DLD1 (cell line): Measurements from ENCODE around the gene TMEM266.

Experiments
- in situ Hi-C: cut with HindIII; loops from 2 replicates; pipeline ENCODE4 v1.10.0; 2017; ENCODE audit warnings: low sequenced_read_pairs

TMEM266 gene

GRCh38 chr15:76065793-76066192 is 6.0 kb downstream of the TMEM266 start:
- in situ Hi-C loops = no loop called here

GRCh38 chr15:76070192-76070591 is 10.4 kb downstream of the TMEM266 start:
- in situ Hi-C loops = no loop called here

GRCh38 chr15:76070921-76071635 is 11.3 kb downstream of the TMEM266 start:
- in situ Hi-C loops = no loop called here

- in situ Hi-C loops = no loop called here
These were observed 12.0 kb downstream of the TMEM266 start for GRCh38 chr15:76071806-76072205.

GRCh38 chr15:76073554-76073953 is 13.8 kb downstream of the TMEM266 start:
- in situ Hi-C loops = no loop called here

- in situ Hi-C loops = no loop called here
These were observed 15.3 kb downstream of the TMEM266 start for GRCh38 chr15:76075046-76075445.

- in situ Hi-C loops = no loop called here
These were observed 18.6 kb downstream of the TMEM266 start for GRCh38 chr15:76078285-76078877.

GRCh38 chr15:76084256-76084655 is 24.5 kb downstream of the TMEM266 start:
- in situ Hi-C loops = no loop called here

- in situ Hi-C loops = no loop called here
These were observed 38.9 kb downstream of the TMEM266 start for GRCh38 chr15:76098685-76099084.

GRCh38 chr15:76099388-76099787 is 39.6 kb downstream of the TMEM266 start:
- in situ Hi-C loops = no loop called here

GRCh38 chr15:76100361-76100760 is 40.6 kb downstream of the TMEM266 start:
- in situ Hi-C loops = no loop called here

- in situ Hi-C loops = no loop called here
These were observed 41.9 kb downstream of the TMEM266 start for GRCh38 chr15:76101655-76102054.

- in situ Hi-C loops = no loop called here
These were observed 45.6 kb downstream of the TMEM266 start for GRCh38 chr15:76105391-76105790.

- in situ Hi-C loops = no loop called here
These were observed 46.1 kb downstream of the TMEM266 start for GRCh38 chr15:76105911-76106310.

GRCh38 chr15:76107169-76107568 is 47.4 kb downstream of the TMEM266 start:
- in situ Hi-C loops = no loop called here

GRCh38 chr15:76108021-76108723 is 48.4 kb downstream of the TMEM266 start:
- in situ Hi-C loops = no loop called here

- in situ Hi-C loops = no loop called here
These were observed 49.3 kb downstream of the TMEM266 start for GRCh38 chr15:76109046-76109445.

GRCh38 chr15:76114561-76114960 is 54.8 kb downstream of the TMEM266 start:
- in situ Hi-C loops = no loop called here

GRCh38 chr15:76116138-76116885 is 56.5 kb downstream of the TMEM266 start:
- in situ Hi-C loops = no loop called here

GRCh38 chr15:76117181-76117580 is 57.4 kb downstream of the TMEM266 start:
- in situ Hi-C loops = no loop called here

- in situ Hi-C loops = no loop called here
These were observed 59.0 kb downstream of the TMEM266 start for GRCh38 chr15:76118767-76119166.
